ENCODE measurements around the gene ST6GALNAC5.

Gene ST6GALNAC5

GRCh38 chr1:76856104-76856503 lies 11.2 kb upstream of the ST6GALNAC5 start:
- TF ChIP-seq GATA3 (IDR thresholded peaks at IDR 0.05; ENCODE audit: low read depth, low read length) (no peak), GATA2 (IDR thresholded peaks at IDR 0.05; ENCODE audit: low read depth, low read length) (no peak)

- no peak for TF ChIP-seq GATA3 (IDR thresholded peaks at IDR 0.05; ENCODE audit: low read depth, low read length)
- TF ChIP-seq GATA2 (IDR thresholded peaks at IDR 0.05; ENCODE audit: low read depth, low read length), result no peak
These were observed 10.1 kb upstream of the ST6GALNAC5 start for GRCh38 chr1:76857138-76857537.

GRCh38 chr1:76857973-76858372 lies 9.3 kb upstream of the ST6GALNAC5 start:
- TF ChIP-seq GATA3 (IDR thresholded peaks at IDR 0.05; ENCODE audit: low read depth, low read length) (no peak), GATA2 (IDR thresholded peaks at IDR 0.05; ENCODE audit: low read depth, low read length) (no peak)

- no peak for TF ChIP-seq GATA2 (IDR thresholded peaks at IDR 0.05; ENCODE audit: low read depth, low read length)
- TF ChIP-seq GATA3 (IDR thresholded peaks at IDR 0.05; ENCODE audit: low read depth, low read length), result no peak
These were observed 6.1 kb upstream of the ST6GALNAC5 start for GRCh38 chr1:76861149-76861548.

- no peak for TF ChIP-seq GATA3 (IDR thresholded peaks at IDR 0.05; ENCODE audit: low read depth, low read length)
- no peak for TF ChIP-seq GATA2 (IDR thresholded peaks at IDR 0.05; ENCODE audit: low read depth, low read length)
These were observed 4.8 kb upstream of the ST6GALNAC5 start for GRCh38 chr1:76862447-76862846.

GRCh38 chr1:76864383-76864782 lies 2.9 kb upstream of the ST6GALNAC5 start:
- no peak for TF ChIP-seq GATA3 (IDR thresholded peaks at IDR 0.05; ENCODE audit: low read depth, low read length)
- no peak for TF ChIP-seq GATA2 (IDR thresholded peaks at IDR 0.05; ENCODE audit: low read depth, low read length)

- TF ChIP-seq GATA3 (IDR thresholded peaks at IDR 0.05; ENCODE audit: low read depth, low read length) (no peak), GATA2 (IDR thresholded peaks at IDR 0.05; ENCODE audit: low read depth, low read length) (0 out of 2 replicates have a peak, but pooled peaks have one; percentile 9)
These were observed 1.5 kb upstream of the ST6GALNAC5 start for GRCh38 chr1:76865696-76866286.

- TF ChIP-seq GATA3 (IDR thresholded peaks at IDR 0.05; ENCODE audit: low read depth, low read length) (no peak), GATA2 (IDR thresholded peaks at IDR 0.05; ENCODE audit: low read depth, low read length) (no peak)
These were observed 714 bp upstream of the ST6GALNAC5 start for GRCh38 chr1:76866566-76866965.

GRCh38 chr1:76868154-76868882 lies 1.0 kb downstream of the ST6GALNAC5 start:
- TF ChIP-seq GATA3 (IDR thresholded peaks at IDR 0.05; ENCODE audit: low read depth, low read length), result no peak
- no peak for TF ChIP-seq GATA2 (IDR thresholded peaks at IDR 0.05; ENCODE audit: low read depth, low read length)

GRCh38 chr1:76868916-76869315 lies 1.6 kb downstream of the ST6GALNAC5 start:
- TF ChIP-seq GATA3 (IDR thresholded peaks at IDR 0.05; ENCODE audit: low read depth, low read length) (no peak), GATA2 (IDR thresholded peaks at IDR 0.05; ENCODE audit: low read depth, low read length) (no peak)

GRCh38 chr1:76870037-76870436 lies 2.8 kb downstream of the ST6GALNAC5 start:
- TF ChIP-seq GATA2 (IDR thresholded peaks at IDR 0.05; ENCODE audit: low read depth, low read length) (no peak), GATA3 (IDR thresholded peaks at IDR 0.05; ENCODE audit: low read depth, low read length) (no peak)

- TF ChIP-seq GATA2 (IDR thresholded peaks at IDR 0.05; ENCODE audit: low read depth, low read length) (no peak), GATA3 (IDR thresholded peaks at IDR 0.05; ENCODE audit: low read depth, low read length) (no peak)
These were observed 4.2 kb downstream of the ST6GALNAC5 start for GRCh38 chr1:76871355-76871974.

- TF ChIP-seq GATA2 (IDR thresholded peaks at IDR 0.05; ENCODE audit: low read depth, low read length) (no peak), GATA3 (IDR thresholded peaks at IDR 0.05; ENCODE audit: low read depth, low read length) (no peak)
These were observed 5.7 kb downstream of the ST6GALNAC5 start for GRCh38 chr1:76872944-76873343.

- TF ChIP-seq GATA2 (IDR thresholded peaks at IDR 0.05; ENCODE audit: low read depth, low read length), result no peak
These were observed 9.5 kb downstream of the ST6GALNAC5 start for GRCh38 chr1:76876655-76877395.
